NT2/D1 (cell line): ENCODE data around the gene ECT2.

ENCODE experiments used
- SUZ12 ChIP-seq: IDR thresholded peaks from 2 replicates; pipeline ENCODE4 v1.6.1; 2011; ENCODE audit not compliant: insufficient read length, insufficient read depth; ENCODE audit errors: extremely low read depth
- YY1 ChIP-seq: IDR thresholded peaks from 2 replicates; pipeline ENCODE4 v1.6.1; 2011; ENCODE audit not compliant: insufficient read length, insufficient read depth
- ZNF274 ChIP-seq: IDR thresholded peaks from 2 replicates; pipeline ENCODE4 v1.6.1; 2011; ENCODE audit warnings: mild to moderate bottlenecking, low read depth, low read length

DNA sequence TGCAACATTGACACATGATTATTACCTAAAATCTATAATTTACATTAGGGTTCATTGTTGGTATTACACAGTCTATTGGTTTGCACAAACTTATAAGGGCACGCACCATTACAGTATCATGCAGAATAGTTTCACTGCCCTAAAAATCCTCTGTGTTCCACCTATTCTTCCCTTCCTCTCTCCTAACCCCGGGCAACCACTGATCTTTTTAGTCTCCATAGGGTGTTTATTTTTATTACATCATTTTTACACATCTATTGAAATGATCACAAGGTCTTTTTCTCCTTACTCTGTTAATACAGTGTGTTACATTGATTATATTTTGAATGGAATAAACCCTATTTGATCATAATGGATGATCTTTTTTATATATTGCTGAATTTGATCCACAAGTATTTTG lies 15.5 kb upstream of the ECT2 start:
- TF ChIP-seq ZNF274 = no peak
- no peak for TF ChIP-seq YY1
- no peak for TF ChIP-seq SUZ12
